B cell (primary cell): ENCODE measurements around the gene PHF8. TPM values are rescaled to one million over a fixed set of nuclear protein-coding genes. Genes with fewer than 3 reads are reported as not detected.

Experiments used
- ATAC-seq: fragments of 200-7000 bp; cut with Tn5 transposase; one replicate; pipeline ENCODE4 v1.10.0; 2021; ENCODE audit warnings: low read depth, mild to moderate bottlenecking, moderate number of reproducible peaks, moderate library complexity
- CTCF ChIA-PET: fragments of 350-600 bp; sonication (Branson Sonifier 250); formaldehyde crosslinking; loops from one replicate; lab custom pipeline; 2021; ENCODE audit warnings: antibody characterized with exemption, inconsistent platforms; lab: Charles Lee
- POLR2A ChIA-PET: fragments of 350-600 bp; sonication (Branson Sonifier 250); formaldehyde crosslinking; loops from one replicate; lab custom pipeline; 2021; ENCODE audit warnings: antibody characterized with exemption; lab: Charles Lee
- DNase-seq: peaks from one replicate; pipeline ENCODE4 v3.0.0; 2013
- H2AFZ ChIP-seq: 2 replicates; pipeline ENCODE4 v1.6.1; 2012; ENCODE audit warnings: mild to moderate bottlenecking, low read depth, low read length; ENCODE audit not compliant: insufficient read depth, poor library complexity, severe bottlenecking
- H3K27ac ChIP-seq, 2 donors: 1 replicate in 1 of 2; 2 replicates in 1 of 2; pipeline ENCODE4 v1.5.1; 2012 to 2013; ENCODE audit warnings: low read length in 2 of 2, mild to moderate bottlenecking in 2 of 2, moderate library complexity in 1 of 2
- H3K27me3 ChIP-seq, 4 experiments: fragments of 200-600 bp in 1 of 4; sonication (generic) in 1 of 4; replicated peaks in 1 of 4; 1 replicate in 2 of 4; 2 replicates in 2 of 4; pipeline versions ENCODE4 v1.6.1 to v1.7.0; 2013 to 2016; ENCODE audit warnings: low read length in 3 of 4, mild to moderate bottlenecking in 2 of 4, mixed read lengths in 1 of 4, moderate library complexity in 1 of 4; ENCODE audit not compliant: insufficient read depth in 4 of 4, control insufficient read depth in 3 of 4; ENCODE audit errors: control extremely low read depth in 1 of 4
- H3K36me3 ChIP-seq, 2 experiments: replicated peaks in 1 of 2; 1 replicate in 1 of 2; 2 replicates in 1 of 2; pipeline versions ENCODE4 v1.6.1 to v1.7.1; 2013; ENCODE audit warnings: low read length in 1 of 2; ENCODE audit not compliant: insufficient read depth in 2 of 2, control insufficient read depth in 1 of 2; ENCODE audit errors: control extremely low read depth in 1 of 2, extremely low read depth in 1 of 2
- H3K4me1 ChIP-seq, 2 donors: fragments of 200-600 bp in 1 of 2; sonication (generic) in 1 of 2; 1 replicate in 1 of 2; 2 replicates in 1 of 2; pipeline versions ENCODE4 v1.5.1 to v1.6.1; 2013 to 2017; ENCODE audit warnings: low read length in 2 of 2; ENCODE audit not compliant: control insufficient read depth in 2 of 2, insufficient read depth in 2 of 2
- H3K4me2 ChIP-seq: replicated peaks from 2 replicates; pipeline ENCODE3; 2012; ENCODE audit warnings: mild to moderate bottlenecking, low read depth, low read length; ENCODE audit not compliant: poor library complexity, severe bottlenecking
- H3K4me3 ChIP-seq, 5 experiments: fragments of 200-600 bp in 1 of 5; sonication (generic) in 1 of 5; 1 replicate in 3 of 5; 2 replicates in 2 of 5; pipeline versions ENCODE4 v1.5.1 to v1.7.0; 2011 to 2016; ENCODE audit warnings: low read length in 4 of 5, mild to moderate bottlenecking in 4 of 5, low read depth in 2 of 5, control low read depth in 1 of 5, moderate library complexity in 1 of 5; ENCODE audit not compliant: insufficient read depth in 1 of 5; ENCODE audit errors: control extremely low read depth in 1 of 5, extremely low read depth in 1 of 5
- H3K79me2 ChIP-seq: fragments of 200-600 bp; sonication (generic); one replicate; pipeline ENCODE4 v1.6.0; 2016; ENCODE audit warnings: low read length; ENCODE audit not compliant: control insufficient read depth, insufficient read depth
- H3K9ac ChIP-seq: fragments of 200-600 bp; sonication (generic); 2 replicates; pipeline ENCODE4 v1.6.1; 2017; ENCODE audit warnings: mild to moderate bottlenecking, low read length, moderate library complexity
- H3K9me3 ChIP-seq, 3 donors: one replicate each; pipeline versions ENCODE4 v1.6.1 to v1.7.1; 2013; ENCODE audit warnings: low read length in 2 of 3; ENCODE audit not compliant: control insufficient read depth in 2 of 3, insufficient read depth in 1 of 3; ENCODE audit errors: control extremely low read depth in 1 of 3
- H4K20me1 ChIP-seq: 2 replicates; pipeline ENCODE4 v1.6.0; 2012; ENCODE audit warnings: mild to moderate bottlenecking, low read length; ENCODE audit not compliant: insufficient read depth, control insufficient read depth, poor library complexity, severe bottlenecking
- H3K27ac Mint-ChIP-seq: one replicate; pipeline ENCODE4 v1.8.0; 2021; ENCODE audit warnings: mixed read lengths
- H3K27me3 Mint-ChIP-seq: one replicate; pipeline ENCODE4 v1.8.0; 2021; ENCODE audit warnings: mixed read lengths
- H3K4me1 Mint-ChIP-seq: one replicate; pipeline ENCODE4 v1.8.0; 2021; ENCODE audit warnings: mixed read lengths
- H3K4me3 Mint-ChIP-seq: one replicate; pipeline ENCODE4 v1.8.0; 2021; ENCODE audit warnings: mixed read lengths
- H3K9me3 Mint-ChIP-seq: one replicate; pipeline ENCODE4 v1.8.0; 2022; ENCODE audit warnings: mixed read lengths; ENCODE audit not compliant: insufficient read depth
- CTCF ChIP-seq: fragments of 200-600 bp; IDR thresholded peaks from one replicate; pipeline ENCODE4 v1.8.0; 2022; ENCODE audit warnings: antibody characterized with exemption, mild to moderate bottlenecking
- EZH2 ChIP-seq: IDR thresholded peaks from 2 replicates; pipeline ENCODE4 v1.6.1; 2012; ENCODE audit warnings: borderline replicate concordance, low read depth, mild to moderate bottlenecking, moderate library complexity, low read length; ENCODE audit not compliant: insufficient read depth, poor library complexity, severe bottlenecking
- WGBS: methylation state at CpG from one replicate; pipeline ENCODE4 v1.1.5; 2013; ENCODE audit warnings: missing lambda C conversion rate; ENCODE audit not compliant: insufficient coverage; 5-methylcytosine and 5-hydroxymethylcytosine counted together
- intact Hi-C: fragments of 100-400 bp; cut with micrococcal nuclease; formaldehyde crosslinking; loops from one replicate; pipeline ENCODE4 v1.10.0; 2022
- polyA plus RNA-seq: library from polyadenylated mRNA; depleted of rRNA; stranded (reverse); fragments of >200 nt; gene quantifications from 2 replicates; pipeline ENCODE4 v1.2.3, GENCODE V29; 2012
- small RNA-seq: library from RNA; depleted of rRNA; stranded (forward); fragments of <200 nt; gene quantifications from one replicate; pipeline ENCODE3, GENCODE V24; 2012; ENCODE audit warnings: low replicate concordance, low read depth; ENCODE audit not compliant: insufficient read length
- total RNA-seq, 2 donors: library from RNA; stranded (reverse); fragments of 120-200 nt in 1 of 2; gene quantifications; 1 replicate in 1 of 2; 2 replicates in 1 of 2; pipeline versions ENCODE4 v1.2.3 to v1.2.4, GENCODE V29; 2013 to 2022

PHF8 gene
- total and polyA plus RNA-seq, 2 donors (not counting 1 experiment from before 2014, with no cell fraction given) = 21.4 to 73.2 TPM

- Histone ChIP-seq H3K4me2 (no peak overlapping the region), H3K27ac (no peak overlapping the region), H4K20me1 (no peaks in the 10 kb centered on the region), H2AFZ (no peak overlapping the region), H3K4me3 (no peak overlapping the region), H3K9ac (no peak overlapping the region), H3K9me3 (no peaks in the 10 kb centered on the region), H3K79me2 (no peaks in the 10 kb centered on the region), H3K27me3 (no peaks in the 10 kb centered on the region), H3K4me1 (no peaks in the 10 kb centered on the region), H3K36me3 (no peaks in the 10 kb centered on the region)
- DNase-seq (no peak), ATAC-seq (no peak)
- Mint-ChIP-seq H3K27ac (no peak overlapping the region), H3K27me3 (no peaks in the 10 kb centered on the region), H3K9me3 (no peaks in the 10 kb centered on the region), H3K4me1 (no peaks in the 10 kb centered on the region), H3K4me3 (no peak overlapping the region)
- ChIA-PET CTCF (no interaction called here), POLR2A (no interaction called here)
- TF ChIP-seq EZH2 (no peak), CTCF (no peak)
- intact Hi-C loops = no loop called here
- WGBS = no CpG with 5 or more reads among the region's 5 CpGs
These were observed 143.7 kb downstream of the PHF8 start for GRCh38 chrX:53900623-53901022.

GRCh38 chrX:53895270-53895669 lies 149.0 kb downstream of the PHF8 start:
- H3K4me3 Mint-ChIP-seq = no peak overlapping the region
- Histone ChIP-seq H3K9me3 (no peaks in the 10 kb centered on the region), H3K27ac (no peak overlapping the region), H3K36me3 (no peaks in the 10 kb centered on the region), H3K4me1 (no peaks in the 10 kb centered on the region), H3K27me3 (no peaks in the 10 kb centered on the region), H3K79me2 (no peaks in the 10 kb centered on the region), H3K4me2 (no peak overlapping the region), H2AFZ (no peak overlapping the region), H3K4me3 (no peak overlapping the region), H3K9ac (no peak overlapping the region), H4K20me1 (no peaks in the 10 kb centered on the region)
- H3K27ac Mint-ChIP-seq = no peak overlapping the region
- H3K27me3 Mint-ChIP-seq = no peaks in the 10 kb centered on the region
- POLR2A ChIA-PET = no interaction called here
- intact Hi-C loops = no loop called here
- CTCF ChIA-PET = no interaction called here
- H3K9me3 Mint-ChIP-seq = no peaks in the 10 kb centered on the region
- WGBS = no CpG with 5 or more reads among the region's 3 CpGs
- ATAC-seq (no peak), DNase-seq (no peak)
- no peaks in the 10 kb centered on the region for H3K4me1 Mint-ChIP-seq
- no peak for TF ChIP-seq EZH2
- TF ChIP-seq CTCF = no peak

Small RNAs within 50 kb of the gene (small RNA-seq; reads per million reads assigned to genes)
- not detected for gene RNA5SP505

Other genes with a start within 250 kb of the PHF8 start
- 22.2 and 23.3 TPM in 2 replicates for gene FAM120C, start 138.8 kb upstream of the PHF8 start, total RNA-seq
- 6.7 and 7.7 TPM in 2 replicates for gene FAM120C, start 138.8 kb upstream of the PHF8 start, polyA plus RNA-seq